Liver (tissue), 3 donors: ENCODE data around the gene L2HGDH.

Experiments
- EGR1 ChIP-seq, 2 donors: IDR thresholded peaks; 2 replicates each; pipeline ENCODE4 v1.6.1; 2016 to 2018; ENCODE audit warnings: antibody characterized with exemption in 2 of 2, low read depth in 2 of 2
- GABPA ChIP-seq, 2 donors: IDR thresholded peaks in 1 of 2; conservative IDR thresholded peaks in 1 of 2; 2 replicates each; pipeline ENCODE4 v1.6.1; 2016; ENCODE audit warnings: antibody characterized with exemption in 2 of 2, mild to moderate bottlenecking in 1 of 2, moderate library complexity in 1 of 2
- JUND ChIP-seq, 2 donors: IDR thresholded peaks; 2 replicates each; pipeline ENCODE4 v1.6.1; 2016; ENCODE audit warnings: antibody characterized with exemption in 2 of 2
- NR2F2 ChIP-seq: IDR thresholded peaks from 2 replicates; pipeline ENCODE4 v1.6.1; 2016; ENCODE audit warnings: antibody characterized with exemption
- RAD21 ChIP-seq, 2 donors: IDR thresholded peaks; 2 replicates each; pipeline ENCODE4 v1.6.1; 2016; ENCODE audit warnings: antibody characterized with exemption in 2 of 2, mild to moderate bottlenecking in 2 of 2
- SP1 ChIP-seq: IDR thresholded peaks from 2 replicates; pipeline ENCODE4 v1.6.1; 2018; ENCODE audit warnings: antibody characterized with exemption, mild to moderate bottlenecking
- TAF1 ChIP-seq: conservative IDR thresholded peaks from 2 replicates; pipeline ENCODE4 v1.6.1; 2016; ENCODE audit warnings: antibody characterized with exemption, mild to moderate bottlenecking
- YY1 ChIP-seq: IDR thresholded peaks from 2 replicates; pipeline ENCODE4 v1.6.1; 2016; ENCODE audit warnings: antibody characterized with exemption, mild to moderate bottlenecking
- TF ChIP-seq, protein P1 (sequence below): fragments of 150-350 bp; IDR thresholded peaks from 2 replicates; pipeline ENCODE4 v1.5.1; 2017; ENCODE audit warnings: improper control_type of control experiment, low read depth, low read length; ENCODE audit not compliant: missing input control
- TF ChIP-seq, protein P2 (sequence below): IDR thresholded peaks from 2 replicates; pipeline ENCODE4 v1.6.1; 2016; ENCODE audit warnings: antibody characterized with exemption
- TF ChIP-seq, protein P3 (sequence below): IDR thresholded peaks from 2 replicates; pipeline ENCODE4 v1.6.1; 2016; ENCODE audit warnings: antibody characterized with exemption
- donor health status: healthy.
- donor health status: healthy.

DNA sequence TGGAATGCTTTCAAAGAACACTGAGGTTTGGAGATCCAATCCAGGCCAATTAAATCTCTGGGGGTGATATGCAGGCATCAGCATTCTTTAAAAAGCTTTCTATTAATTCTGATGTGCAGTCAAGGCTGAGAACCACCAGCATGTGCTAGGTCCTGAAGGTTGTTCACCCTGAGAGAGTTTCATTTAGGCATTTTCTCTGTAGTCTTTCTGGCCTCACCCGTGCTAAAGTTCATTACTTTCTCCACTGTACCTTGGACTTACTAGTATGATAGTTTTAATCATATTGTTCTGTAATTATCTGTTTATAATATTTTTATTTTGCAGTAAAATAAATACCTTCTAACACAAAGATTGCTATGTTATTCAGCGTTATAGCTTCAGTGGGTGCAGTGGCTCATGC is 113.5 kb downstream of the L2HGDH start:
- TF ChIP-seq, protein P1, sequence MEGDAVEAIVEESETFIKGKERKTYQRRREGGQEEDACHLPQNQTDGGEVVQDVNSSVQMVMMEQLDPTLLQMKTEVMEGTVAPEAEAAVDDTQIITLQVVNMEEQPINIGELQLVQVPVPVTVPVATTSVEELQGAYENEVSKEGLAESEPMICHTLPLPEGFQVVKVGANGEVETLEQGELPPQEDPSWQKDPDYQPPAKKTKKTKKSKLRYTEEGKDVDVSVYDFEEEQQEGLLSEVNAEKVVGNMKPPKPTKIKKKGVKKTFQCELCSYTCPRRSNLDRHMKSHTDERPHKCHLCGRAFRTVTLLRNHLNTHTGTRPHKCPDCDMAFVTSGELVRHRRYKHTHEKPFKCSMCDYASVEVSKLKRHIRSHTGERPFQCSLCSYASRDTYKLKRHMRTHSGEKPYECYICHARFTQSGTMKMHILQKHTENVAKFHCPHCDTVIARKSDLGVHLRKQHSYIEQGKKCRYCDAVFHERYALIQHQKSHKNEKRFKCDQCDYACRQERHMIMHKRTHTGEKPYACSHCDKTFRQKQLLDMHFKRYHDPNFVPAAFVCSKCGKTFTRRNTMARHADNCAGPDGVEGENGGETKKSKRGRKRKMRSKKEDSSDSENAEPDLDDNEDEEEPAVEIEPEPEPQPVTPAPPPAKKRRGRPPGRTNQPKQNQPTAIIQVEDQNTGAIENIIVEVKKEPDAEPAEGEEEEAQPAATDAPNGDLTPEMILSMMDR = no peak
- TF ChIP-seq JUND (IDR thresholded peaks at IDR 0.05) (no peak), TAF1 (no peak), YY1 (no peak), GABPA (IDR thresholded peaks at IDR 0.05 in 1 of 2, conservative IDR thresholded peaks at IDR 0.05 in 1 of 2) (no peak), SP1 (no peak), RAD21 (IDR thresholded peaks at IDR 0.05) (no peak), NR2F2 (no peak), EGR1 (IDR thresholded peaks at IDR 0.05; ENCODE audit: low read depth in 2 of 2) (no peak)
- TF ChIP-seq, protein P2, sequence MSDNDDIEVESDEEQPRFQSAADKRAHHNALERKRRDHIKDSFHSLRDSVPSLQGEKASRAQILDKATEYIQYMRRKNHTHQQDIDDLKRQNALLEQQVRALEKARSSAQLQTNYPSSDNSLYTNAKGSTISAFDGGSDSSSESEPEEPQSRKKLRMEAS = no peak
- TF ChIP-seq, protein P3, sequence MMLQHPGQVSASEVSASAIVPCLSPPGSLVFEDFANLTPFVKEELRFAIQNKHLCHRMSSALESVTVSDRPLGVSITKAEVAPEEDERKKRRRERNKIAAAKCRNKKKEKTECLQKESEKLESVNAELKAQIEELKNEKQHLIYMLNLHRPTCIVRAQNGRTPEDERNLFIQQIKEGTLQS = no peak
